Mucosa of stomach (tissue), 1 donor: ENCODE measurements around the gene EIF1B.

Experiments
- H3K27me3 ChIP-seq: one replicate; pipeline ENCODE4 v1.7.0; 2013; ENCODE audit warnings: mild to moderate bottlenecking, low read length; ENCODE audit not compliant: control insufficient read depth, insufficient read depth
- H3K36me3 ChIP-seq: one replicate; pipeline ENCODE4 v1.7.0; 2013; ENCODE audit warnings: low read length; ENCODE audit not compliant: control insufficient read depth, insufficient read depth
- H3K4me1 ChIP-seq: one replicate; pipeline ENCODE4 v1.7.0; 2013; ENCODE audit warnings: mild to moderate bottlenecking, low read length; ENCODE audit not compliant: control insufficient read depth, insufficient read depth
- H3K4me3 ChIP-seq: one replicate; pipeline ENCODE4 v1.7.0; 2013; ENCODE audit warnings: low read length
- H3K9ac ChIP-seq: one replicate; pipeline ENCODE4 v1.7.0; 2013; ENCODE audit warnings: mild to moderate bottlenecking, low read length, moderate library complexity
- H3K9me3 ChIP-seq: one replicate; pipeline ENCODE4 v1.7.0; 2013; ENCODE audit warnings: mild to moderate bottlenecking, low read length, moderate library complexity; ENCODE audit not compliant: control insufficient read depth
- donor health status: Pancreatic carcinoma.

Gene EIF1B

GRCh38 chr3:40310705-40311104, 1.2 kb downstream of the EIF1B start:
- H3K4me3 ChIP-seq, result peak overlapping the region; percentile 77
- H3K36me3 ChIP-seq, result no peaks in the 10 kb centered on the region
- H3K4me1 ChIP-seq, result peaks cover 13% of the 10 kb centered on the region
- H3K27me3 ChIP-seq, result no peaks in the 10 kb centered on the region
- no peaks in the 10 kb centered on the region for H3K9me3 ChIP-seq
- peak overlapping the region; percentile 98 for H3K9ac ChIP-seq

- no peaks in the 10 kb centered on the region for H3K9me3 ChIP-seq
- H3K4me1 ChIP-seq, result peaks cover 13% of the 10 kb centered on the region
- no peaks in the 10 kb centered on the region for H3K36me3 ChIP-seq
- no peaks in the 10 kb centered on the region for H3K27me3 ChIP-seq
- no peak overlapping the region for H3K9ac ChIP-seq
- no peak overlapping the region for H3K4me3 ChIP-seq
Observed at GRCh38 chr3:40312661-40313226, 3.2 kb downstream of the EIF1B start.

GRCh38 chr3:40313975-40314860, 4.7 kb downstream of the EIF1B start:
- Histone ChIP-seq H3K4me3 (no peak overlapping the region), H3K4me1 (peaks cover 8% of the 10 kb centered on the region), H3K9ac (no peak overlapping the region), H3K9me3 (no peaks in the 10 kb centered on the region), H3K36me3 (no peaks in the 10 kb centered on the region), H3K27me3 (no peaks in the 10 kb centered on the region)

GRCh38 chr3:40317061-40317855, 7.8 kb downstream of the EIF1B start:
- no peak overlapping the region for H3K9ac ChIP-seq
- H3K4me1 ChIP-seq, result peaks cover 5% of the 10 kb centered on the region
- H3K9me3 ChIP-seq, result no peaks in the 10 kb centered on the region
- no peak overlapping the region for H3K4me3 ChIP-seq
- no peaks in the 10 kb centered on the region for H3K36me3 ChIP-seq
- H3K27me3 ChIP-seq, result no peaks in the 10 kb centered on the region

- Histone ChIP-seq H3K4me1 (no peaks in the 10 kb centered on the region), H3K9me3 (no peaks in the 10 kb centered on the region), H3K9ac (no peak overlapping the region), H3K4me3 (no peak overlapping the region), H3K36me3 (no peaks in the 10 kb centered on the region), H3K27me3 (no peaks in the 10 kb centered on the region)
Observed at GRCh38 chr3:40321818-40322217, 12.3 kb downstream of the EIF1B start.

- no peaks in the 10 kb centered on the region for H3K4me1 ChIP-seq
- H3K4me3 ChIP-seq, result no peak overlapping the region
- no peaks in the 10 kb centered on the region for H3K9me3 ChIP-seq
- no peak overlapping the region for H3K9ac ChIP-seq
- H3K27me3 ChIP-seq, result no peaks in the 10 kb centered on the region
- H3K36me3 ChIP-seq, result no peaks in the 10 kb centered on the region
Observed at GRCh38 chr3:40323946-40324345, 14.4 kb downstream of the EIF1B start.

GRCh38 chr3:40324621-40325020, 15.1 kb downstream of the EIF1B start:
- H3K9me3 ChIP-seq, result no peaks in the 10 kb centered on the region
- no peaks in the 10 kb centered on the region for H3K36me3 ChIP-seq
- no peak overlapping the region for H3K9ac ChIP-seq
- no peak overlapping the region for H3K4me3 ChIP-seq
- H3K4me1 ChIP-seq, result no peaks in the 10 kb centered on the region
- H3K27me3 ChIP-seq, result no peaks in the 10 kb centered on the region

- H3K36me3 ChIP-seq, result no peaks in the 10 kb centered on the region
Observed at GRCh38 chr3:40325465-40325864, 16.0 kb downstream of the EIF1B start.

GRCh38 chr3:40328374-40328773, 18.9 kb downstream of the EIF1B start:
- Histone ChIP-seq H3K36me3 (no peaks in the 10 kb centered on the region), H3K4me3 (no peak overlapping the region), H3K9ac (no peak overlapping the region), H3K4me1 (no peaks in the 10 kb centered on the region), H3K27me3 (no peaks in the 10 kb centered on the region), H3K9me3 (no peaks in the 10 kb centered on the region)

More at GRCh38 chr3:40325465-40325864, 16.0 kb downstream of the EIF1B start:
- no peak overlapping the region for H3K9ac ChIP-seq
- no peaks in the 10 kb centered on the region for H3K27me3 ChIP-seq
- H3K9me3 ChIP-seq, result no peaks in the 10 kb centered on the region
- H3K4me3 ChIP-seq, result no peak overlapping the region
- H3K4me1 ChIP-seq, result no peaks in the 10 kb centered on the region

GRCh38 chr3:40329071-40329470, 19.6 kb downstream of the EIF1B start:
- no peak overlapping the region for H3K4me3 ChIP-seq
- H3K4me1 ChIP-seq, result no peaks in the 10 kb centered on the region
- H3K9ac ChIP-seq, result no peak overlapping the region

GRCh38 chr3:40332684-40333083, 23.2 kb downstream of the EIF1B start:
- no peak overlapping the region for H3K9ac ChIP-seq
- H3K9me3 ChIP-seq, result no peaks in the 10 kb centered on the region
- no peak overlapping the region for H3K4me3 ChIP-seq
- H3K27me3 ChIP-seq, result no peaks in the 10 kb centered on the region
- no peaks in the 10 kb centered on the region for H3K4me1 ChIP-seq
- H3K36me3 ChIP-seq, result no peaks in the 10 kb centered on the region

More at GRCh38 chr3:40329071-40329470, 19.6 kb downstream of the EIF1B start:
- Histone ChIP-seq H3K36me3 (no peaks in the 10 kb centered on the region), H3K9me3 (no peaks in the 10 kb centered on the region), H3K27me3 (no peaks in the 10 kb centered on the region)

- Histone ChIP-seq H3K36me3 (no peaks in the 10 kb centered on the region), H3K9me3 (no peaks in the 10 kb centered on the region), H3K4me1 (no peaks in the 10 kb centered on the region), H3K27me3 (no peaks in the 10 kb centered on the region), H3K9ac (no peak overlapping the region), H3K4me3 (no peak overlapping the region)
Observed at GRCh38 chr3:40333416-40333815, 23.9 kb downstream of the EIF1B start.
